ENCODE data around the gene CABP4.

The CABP4 gene

DNA sequence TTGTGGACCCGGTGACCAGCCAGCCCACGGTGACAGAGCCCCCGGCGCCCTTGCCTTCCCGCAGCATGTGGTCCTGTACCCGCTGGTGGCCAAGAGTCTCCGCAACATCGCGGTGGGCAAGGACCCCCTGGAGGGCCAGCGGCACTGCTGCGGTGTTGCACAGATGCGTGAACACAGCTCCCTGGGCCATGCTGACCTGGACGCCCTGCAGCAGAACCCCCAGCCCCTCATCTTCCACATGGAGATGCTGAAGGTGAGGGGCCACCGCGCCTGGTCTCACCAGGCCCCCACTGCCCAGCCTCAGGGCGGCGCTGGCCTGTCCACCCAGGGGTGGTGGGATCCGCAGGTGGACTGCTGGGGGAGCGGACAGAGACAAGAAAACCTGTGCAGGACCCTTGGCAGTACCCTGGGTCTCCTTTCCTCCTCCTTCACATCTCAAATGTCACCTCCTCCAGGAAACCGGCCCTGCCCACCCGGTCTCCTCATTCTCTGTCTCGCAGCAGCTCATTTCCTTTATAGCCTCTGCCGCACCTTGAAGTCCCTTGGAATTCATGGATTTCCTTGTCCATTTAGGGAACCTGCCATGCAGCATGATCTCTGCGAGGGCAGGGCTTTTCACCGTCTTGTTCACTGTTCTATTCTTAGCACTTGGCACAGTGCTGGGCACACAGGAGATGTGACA lies 34.2 kb downstream of the CABP4 start:
- DNase-seq (ENCODE audit: low read depth), result no peak
- TF ChIP-seq, protein P1, sequence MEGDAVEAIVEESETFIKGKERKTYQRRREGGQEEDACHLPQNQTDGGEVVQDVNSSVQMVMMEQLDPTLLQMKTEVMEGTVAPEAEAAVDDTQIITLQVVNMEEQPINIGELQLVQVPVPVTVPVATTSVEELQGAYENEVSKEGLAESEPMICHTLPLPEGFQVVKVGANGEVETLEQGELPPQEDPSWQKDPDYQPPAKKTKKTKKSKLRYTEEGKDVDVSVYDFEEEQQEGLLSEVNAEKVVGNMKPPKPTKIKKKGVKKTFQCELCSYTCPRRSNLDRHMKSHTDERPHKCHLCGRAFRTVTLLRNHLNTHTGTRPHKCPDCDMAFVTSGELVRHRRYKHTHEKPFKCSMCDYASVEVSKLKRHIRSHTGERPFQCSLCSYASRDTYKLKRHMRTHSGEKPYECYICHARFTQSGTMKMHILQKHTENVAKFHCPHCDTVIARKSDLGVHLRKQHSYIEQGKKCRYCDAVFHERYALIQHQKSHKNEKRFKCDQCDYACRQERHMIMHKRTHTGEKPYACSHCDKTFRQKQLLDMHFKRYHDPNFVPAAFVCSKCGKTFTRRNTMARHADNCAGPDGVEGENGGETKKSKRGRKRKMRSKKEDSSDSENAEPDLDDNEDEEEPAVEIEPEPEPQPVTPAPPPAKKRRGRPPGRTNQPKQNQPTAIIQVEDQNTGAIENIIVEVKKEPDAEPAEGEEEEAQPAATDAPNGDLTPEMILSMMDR (conservative IDR thresholded peaks at IDR 0.05; ENCODE audit: low read depth, low read length), result no peak

DNA sequence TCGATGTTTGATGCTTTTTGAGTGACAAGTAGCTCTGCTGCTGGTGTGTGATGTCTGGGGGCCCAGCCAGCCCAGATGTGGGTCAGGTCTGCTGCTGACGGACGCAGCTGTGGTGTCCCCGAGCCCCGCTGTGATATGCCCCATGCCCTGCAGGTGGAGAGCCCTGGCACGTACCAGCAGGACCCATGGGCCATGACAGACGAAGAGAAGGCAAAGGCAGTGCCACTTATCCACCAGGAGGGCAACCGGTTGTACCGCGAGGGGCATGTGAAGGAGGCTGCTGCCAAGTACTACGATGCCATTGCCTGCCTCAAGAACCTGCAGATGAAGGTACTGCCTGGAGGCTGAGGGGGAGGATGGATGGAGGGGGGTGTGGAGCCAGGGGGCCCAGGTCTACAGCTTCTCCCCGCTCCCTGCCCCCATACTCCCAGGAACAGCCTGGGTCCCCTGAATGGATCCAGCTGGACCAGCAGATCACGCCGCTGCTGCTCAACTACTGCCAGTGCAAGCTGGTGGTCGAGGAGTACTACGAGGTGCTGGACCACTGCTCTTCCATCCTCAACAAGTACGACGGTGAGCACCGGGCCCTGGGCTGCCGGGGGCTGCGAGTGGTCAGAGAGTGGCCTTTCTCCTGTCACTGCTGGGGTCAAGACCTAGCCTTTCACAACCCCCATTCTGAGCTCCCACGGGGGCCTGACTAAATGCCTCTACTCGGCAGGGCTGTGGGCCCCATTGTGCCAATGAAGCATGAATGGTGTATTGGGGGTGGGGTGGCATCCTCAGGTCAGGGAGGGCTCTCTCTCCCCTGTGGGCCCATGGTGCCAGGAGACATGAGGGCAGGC lies 35.0 kb downstream of the CABP4 start:
- no peak for DNase-seq (ENCODE audit: low read depth)
- no peak overlapping the region for H3K4me3 ChIP-seq (ENCODE audit: low read length)
- TF ChIP-seq, protein P1 (conservative IDR thresholded peaks at IDR 0.05; ENCODE audit: low read depth, low read length), result no peak

More for the DNA sequence above, 34.2 kb downstream of the CABP4 start:
- no peak overlapping the region for H3K4me3 ChIP-seq (ENCODE audit: low read length)

DNA sequence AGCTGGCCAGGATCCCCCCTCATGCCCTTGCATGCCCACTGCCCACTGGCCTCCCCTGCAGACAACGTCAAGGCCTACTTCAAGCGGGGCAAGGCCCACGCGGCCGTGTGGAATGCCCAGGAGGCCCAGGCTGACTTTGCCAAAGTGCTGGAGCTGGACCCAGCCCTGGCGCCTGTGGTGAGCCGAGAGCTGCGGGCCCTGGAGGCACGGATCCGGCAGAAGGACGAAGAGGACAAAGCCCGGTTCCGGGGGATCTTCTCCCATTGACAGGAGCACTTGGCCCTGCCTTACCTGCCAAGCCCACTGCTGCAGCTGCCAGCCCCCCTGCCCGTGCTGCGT lies 35.5 kb downstream of the CABP4 start:
- TF ChIP-seq, protein P1 (conservative IDR thresholded peaks at IDR 0.05; ENCODE audit: low read depth, low read length), result no peak
- DNase-seq (ENCODE audit: low read depth), result no peak
- no peak overlapping the region for H3K4me3 ChIP-seq (ENCODE audit: low read length)

DNA sequence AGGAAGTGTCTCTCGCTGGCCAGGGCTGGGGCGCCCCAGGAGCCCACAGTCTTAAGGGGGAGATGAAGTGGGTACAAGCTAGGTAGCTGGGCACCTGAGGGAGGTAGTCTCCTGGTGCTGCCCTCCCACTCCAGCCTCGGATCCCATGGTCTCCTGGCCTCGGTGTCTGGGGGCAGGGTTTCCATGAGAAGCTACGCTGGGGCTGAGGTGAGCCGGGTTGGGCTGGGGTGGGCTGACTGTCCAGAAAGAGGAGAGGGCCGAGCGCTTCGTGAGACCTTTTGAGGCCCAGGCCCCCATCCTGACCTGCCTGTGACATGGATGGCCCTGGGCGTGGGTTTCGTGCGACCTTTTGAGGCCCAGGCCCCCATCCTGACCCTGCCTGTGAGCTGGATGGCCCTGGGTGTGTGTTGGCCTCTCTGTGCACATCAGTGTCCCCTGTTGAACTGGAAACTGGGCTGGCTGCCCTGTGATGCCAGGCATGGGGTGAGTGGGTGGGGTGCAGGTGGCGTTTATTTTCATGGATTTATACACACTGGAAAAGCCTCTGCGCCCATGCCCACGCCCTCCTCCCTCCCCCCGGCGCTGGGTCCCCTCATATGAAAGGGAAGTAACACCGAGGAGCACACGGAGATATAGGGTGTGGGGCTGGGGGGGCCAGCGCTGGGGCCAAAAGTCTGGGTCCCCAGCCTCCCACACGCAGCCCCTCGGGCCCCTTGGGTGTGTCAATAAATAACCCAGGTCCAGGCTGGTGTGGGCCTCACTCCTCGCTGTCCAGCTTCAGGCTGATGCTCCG lies 36.3 kb downstream of the CABP4 start:
- no peak for DNase-seq (ENCODE audit: low read depth)
- TF ChIP-seq, protein P1 (conservative IDR thresholded peaks at IDR 0.05; ENCODE audit: low read depth, low read length), result no peak
- H3K4me3 ChIP-seq (ENCODE audit: low read length), result no peak overlapping the region

DNA sequence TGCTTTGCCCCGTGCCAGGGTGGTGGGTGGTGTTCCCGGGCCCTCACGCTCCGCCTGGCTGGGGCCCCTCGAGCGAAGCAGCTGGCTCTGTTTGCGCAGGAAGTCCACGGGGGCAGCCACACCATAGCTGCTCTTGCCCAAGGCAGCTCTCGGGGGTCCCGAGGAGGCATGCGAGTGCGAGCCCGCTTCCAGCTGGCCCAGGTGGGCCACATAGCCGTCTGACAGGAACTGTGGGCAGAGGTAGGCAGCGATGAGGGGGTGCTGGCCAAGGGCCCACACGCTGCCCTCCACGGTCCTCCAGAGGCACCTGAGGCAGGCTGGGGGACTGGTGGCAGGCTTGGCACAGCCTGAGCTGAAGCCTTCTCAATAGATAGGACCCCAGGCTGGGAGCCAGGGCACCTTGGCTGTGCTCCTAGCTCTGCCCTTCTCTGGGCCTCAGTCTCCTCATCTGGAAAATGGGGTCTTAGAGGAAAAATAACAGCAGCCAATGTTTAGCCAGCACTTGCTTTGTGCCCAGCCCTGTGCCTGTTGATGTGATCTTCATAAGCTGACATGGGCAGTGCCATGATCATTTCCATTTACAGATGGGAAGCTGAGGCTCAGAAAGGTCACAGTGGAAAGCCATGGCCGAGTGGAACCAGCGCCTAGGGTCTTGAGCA lies 37.0 kb downstream of the CABP4 start:
- no peak overlapping the region for H3K4me3 ChIP-seq (ENCODE audit: low read length)
- TF ChIP-seq, protein P1 (conservative IDR thresholded peaks at IDR 0.05; ENCODE audit: low read depth, low read length), result no peak
- no peak for DNase-seq (ENCODE audit: low read depth)

DNA sequence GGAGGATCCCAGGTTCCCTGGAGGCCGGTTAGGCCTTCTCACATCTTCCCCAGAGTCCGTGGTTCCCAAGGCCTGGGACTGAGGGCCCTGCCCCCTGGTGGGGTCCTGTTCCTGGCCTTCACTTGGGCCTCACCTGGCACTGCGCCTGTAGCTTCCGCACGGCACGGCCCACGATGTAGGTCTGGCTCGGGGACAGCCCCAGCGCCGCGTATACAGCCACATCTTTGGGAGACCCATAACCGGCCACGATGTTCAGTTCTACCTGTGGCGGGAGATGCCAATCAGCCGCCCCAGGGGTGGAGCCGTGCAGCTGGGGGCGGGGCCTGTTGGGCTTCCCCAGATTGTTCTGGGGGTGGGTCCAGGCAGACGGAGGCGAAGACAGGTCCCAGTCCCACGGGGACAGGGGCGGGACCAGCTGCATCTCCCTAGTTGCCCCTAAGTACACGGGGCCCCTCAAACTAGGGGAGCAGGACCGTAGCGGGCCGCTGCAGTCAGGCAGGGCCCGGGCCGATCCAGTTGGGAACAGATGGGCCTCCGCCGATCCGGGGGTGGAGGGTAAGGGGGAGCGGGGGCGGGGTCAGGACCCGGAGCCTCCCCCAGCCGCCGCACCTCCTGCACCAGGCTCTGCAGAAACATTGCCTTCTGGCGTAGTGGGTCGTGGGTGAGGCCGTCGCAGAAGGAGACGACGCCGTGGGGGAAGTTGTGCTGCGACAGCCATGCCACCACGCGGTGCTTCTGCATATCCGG lies 37.8 kb downstream of the CABP4 start:
- TF ChIP-seq, protein P1 (conservative IDR thresholded peaks at IDR 0.05; ENCODE audit: low read depth, low read length), result no peak
- H3K4me3 ChIP-seq (ENCODE audit: low read length), result no peak overlapping the region
- no peak for DNase-seq (ENCODE audit: low read depth)
